Measurements from ENCODE around the gene CYBRD1.

Gene CYBRD1

DNA sequence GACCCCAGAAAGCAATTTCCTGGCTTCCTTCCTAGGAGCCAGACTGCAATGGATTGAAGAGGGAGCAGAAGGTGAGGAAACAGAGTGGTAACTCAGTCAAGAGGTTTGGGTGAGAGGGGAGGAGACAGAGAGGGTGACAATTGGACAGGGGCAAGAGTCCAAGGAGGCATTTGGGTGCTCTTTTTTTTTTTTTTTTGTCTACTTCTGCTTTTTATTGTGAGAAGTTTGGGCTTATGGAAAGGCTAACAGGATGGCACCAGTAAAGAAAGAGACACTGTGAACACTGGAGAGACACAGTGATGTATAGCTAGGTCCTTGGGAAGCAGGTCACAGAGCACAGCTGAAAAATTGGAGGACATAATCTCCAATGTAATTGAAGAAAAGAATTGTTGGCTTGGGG lies 25.0 kb downstream of the CYBRD1 start:
- ATAC-seq (ENCODE audit: insufficient read depth, low read depth) (no peak), DNase-seq (no peak)
- H3K4me1 ChIP-seq (ENCODE audit: insufficient read depth, low read length): no peaks in the 10 kb centered on the region
- no peaks in the 10 kb centered on the region for H3K79me2 ChIP-seq (ENCODE audit: insufficient read depth, low read length)
- no peaks in the 10 kb centered on the region for H3K36me3 ChIP-seq (ENCODE audit: insufficient read depth, low read length)
- TF ChIP-seq, protein P1, sequence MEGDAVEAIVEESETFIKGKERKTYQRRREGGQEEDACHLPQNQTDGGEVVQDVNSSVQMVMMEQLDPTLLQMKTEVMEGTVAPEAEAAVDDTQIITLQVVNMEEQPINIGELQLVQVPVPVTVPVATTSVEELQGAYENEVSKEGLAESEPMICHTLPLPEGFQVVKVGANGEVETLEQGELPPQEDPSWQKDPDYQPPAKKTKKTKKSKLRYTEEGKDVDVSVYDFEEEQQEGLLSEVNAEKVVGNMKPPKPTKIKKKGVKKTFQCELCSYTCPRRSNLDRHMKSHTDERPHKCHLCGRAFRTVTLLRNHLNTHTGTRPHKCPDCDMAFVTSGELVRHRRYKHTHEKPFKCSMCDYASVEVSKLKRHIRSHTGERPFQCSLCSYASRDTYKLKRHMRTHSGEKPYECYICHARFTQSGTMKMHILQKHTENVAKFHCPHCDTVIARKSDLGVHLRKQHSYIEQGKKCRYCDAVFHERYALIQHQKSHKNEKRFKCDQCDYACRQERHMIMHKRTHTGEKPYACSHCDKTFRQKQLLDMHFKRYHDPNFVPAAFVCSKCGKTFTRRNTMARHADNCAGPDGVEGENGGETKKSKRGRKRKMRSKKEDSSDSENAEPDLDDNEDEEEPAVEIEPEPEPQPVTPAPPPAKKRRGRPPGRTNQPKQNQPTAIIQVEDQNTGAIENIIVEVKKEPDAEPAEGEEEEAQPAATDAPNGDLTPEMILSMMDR (IDR thresholded peaks at IDR 0.05; ENCODE audit: borderline replicate concordance, extremely low read depth, low read length, poor library complexity, severe bottlenecking): no peak
- no peak for TF ChIP-seq EZH2 (IDR thresholded peaks at IDR 0.05; ENCODE audit: borderline replicate concordance, low read depth, low read length, severe bottlenecking)
- no peaks in the 10 kb centered on the region for H4K20me1 ChIP-seq (ENCODE audit: insufficient read depth, low read length)
- no peak overlapping the region for H3K4me3 ChIP-seq (ENCODE audit: low read depth in 1 of 2, low read length in 2 of 2)
- H3K4me2 ChIP-seq (ENCODE audit: insufficient read depth, low read length): no peak overlapping the region
- H3K27me3 ChIP-seq (ENCODE audit: insufficient read depth, low read length, poor library complexity): peaks cover 3% of the 10 kb centered on the region
- no peaks in the 10 kb centered on the region for H3K9me3 ChIP-seq (ENCODE audit: insufficient read depth, low read length, severe bottlenecking)
- no peak overlapping the region for H2AFZ ChIP-seq (ENCODE audit: low read depth, low read length)
- H3K27ac ChIP-seq (ENCODE audit: low read length): no peak overlapping the region
- no peak overlapping the region for H3K9ac ChIP-seq (ENCODE audit: low read depth, low read length)

DNA sequence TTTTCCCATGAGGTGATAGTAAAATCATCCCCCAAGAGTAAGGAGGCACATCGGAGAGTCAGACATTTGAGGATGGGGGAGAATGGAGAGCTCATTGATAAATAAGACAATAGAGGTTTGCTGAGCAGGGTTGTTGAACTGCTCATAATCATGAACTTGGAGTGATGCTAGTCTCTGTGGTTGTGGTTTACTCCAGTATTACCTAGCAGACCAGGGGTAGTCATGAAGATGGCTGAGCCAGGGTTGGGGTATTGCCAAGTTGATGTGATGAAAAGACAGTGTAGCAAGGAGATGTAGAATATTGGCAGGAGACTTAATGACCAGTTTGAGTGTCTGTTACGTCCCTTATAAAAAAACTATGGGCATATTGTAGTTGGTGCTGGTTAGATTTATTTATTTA lies 25.4 kb downstream of the CYBRD1 start:
- ATAC-seq (ENCODE audit: insufficient read depth, low read depth) (no peak), DNase-seq (no peak)
- Histone ChIP-seq H3K27ac (ENCODE audit: low read length) (no peak overlapping the region), H3K27me3 (ENCODE audit: insufficient read depth, low read length, poor library complexity) (peaks cover 8% of the 10 kb centered on the region), H3K79me2 (ENCODE audit: insufficient read depth, low read length) (no peaks in the 10 kb centered on the region), H2AFZ (ENCODE audit: low read depth, low read length) (no peak overlapping the region), H3K4me1 (ENCODE audit: insufficient read depth, low read length) (no peaks in the 10 kb centered on the region), H3K36me3 (ENCODE audit: insufficient read depth, low read length) (no peaks in the 10 kb centered on the region), H3K4me2 (ENCODE audit: insufficient read depth, low read length) (no peak overlapping the region), H3K9me3 (ENCODE audit: insufficient read depth, low read length, severe bottlenecking) (no peaks in the 10 kb centered on the region), H3K4me3 (ENCODE audit: low read depth in 1 of 2, low read length in 2 of 2) (no peak overlapping the region), H4K20me1 (ENCODE audit: insufficient read depth, low read length) (no peaks in the 10 kb centered on the region), H3K9ac (ENCODE audit: low read depth, low read length) (no peak overlapping the region)
- TF ChIP-seq EZH2 (IDR thresholded peaks at IDR 0.05; ENCODE audit: borderline replicate concordance, low read depth, low read length, severe bottlenecking): no peak

DNA sequence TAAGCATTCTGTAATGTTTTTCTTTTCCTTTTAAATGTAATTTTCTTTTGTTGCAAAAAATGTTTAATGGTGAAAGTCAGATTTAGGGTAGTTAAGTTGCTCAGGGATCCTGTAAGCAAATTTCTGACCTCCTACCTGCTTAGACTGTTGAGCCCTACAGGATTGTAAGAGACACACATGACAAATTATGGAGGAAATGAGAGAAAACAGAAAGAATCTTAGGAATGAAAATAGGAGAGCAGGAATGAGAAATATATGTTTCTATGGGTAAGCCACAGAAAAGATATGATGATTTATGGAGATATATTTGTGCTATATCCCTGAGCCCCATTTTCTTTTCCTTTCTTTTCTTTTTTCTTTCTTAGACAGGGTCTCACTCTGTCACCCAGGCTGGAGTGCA lies 28.3 kb downstream of the CYBRD1 start:
- DNase-seq (no peak), ATAC-seq (ENCODE audit: insufficient read depth, low read depth) (no peak)
- no peak overlapping the region for H3K4me3 ChIP-seq (ENCODE audit: low read depth in 1 of 2, low read length in 2 of 2)
- H3K79me2 ChIP-seq (ENCODE audit: insufficient read depth, low read length): no peaks in the 10 kb centered on the region
- peaks cover 8% of the 10 kb centered on the region for H3K27me3 ChIP-seq (ENCODE audit: insufficient read depth, low read length, poor library complexity)
- no peaks in the 10 kb centered on the region for H3K4me1 ChIP-seq (ENCODE audit: insufficient read depth, low read length)
- TF ChIP-seq, protein P1 (IDR thresholded peaks at IDR 0.05; ENCODE audit: borderline replicate concordance, extremely low read depth, low read length, poor library complexity, severe bottlenecking): no peak
- TF ChIP-seq EZH2 (IDR thresholded peaks at IDR 0.05; ENCODE audit: borderline replicate concordance, low read depth, low read length, severe bottlenecking): no peak
- no peak overlapping the region for H3K9ac ChIP-seq (ENCODE audit: low read depth, low read length)
- no peak overlapping the region for H3K27ac ChIP-seq (ENCODE audit: low read length)
- H3K36me3 ChIP-seq (ENCODE audit: insufficient read depth, low read length): no peaks in the 10 kb centered on the region
- H3K4me2 ChIP-seq (ENCODE audit: insufficient read depth, low read length): no peak overlapping the region
- no peak overlapping the region for H2AFZ ChIP-seq (ENCODE audit: low read depth, low read length)
- H3K9me3 ChIP-seq (ENCODE audit: insufficient read depth, low read length, severe bottlenecking): no peaks in the 10 kb centered on the region
- no peaks in the 10 kb centered on the region for H4K20me1 ChIP-seq (ENCODE audit: insufficient read depth, low read length)

DNA sequence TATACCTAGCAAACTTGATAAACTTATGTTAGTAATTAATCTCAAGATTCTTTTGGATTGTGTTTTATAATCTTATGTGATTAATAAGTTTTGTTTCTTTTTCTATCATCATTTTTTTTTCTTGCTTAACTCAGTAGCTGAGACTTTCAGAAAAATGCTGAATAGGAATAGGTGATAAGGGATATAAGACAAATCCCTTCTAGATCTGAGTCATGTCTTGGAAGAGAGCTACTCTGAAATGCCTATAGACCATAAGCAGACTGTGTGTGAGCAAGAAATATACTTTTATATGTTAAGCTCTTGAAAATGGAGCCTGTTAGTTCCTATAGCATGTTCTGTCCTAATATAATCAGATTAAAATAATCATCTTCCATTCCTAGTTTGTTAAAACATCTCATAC lies 29.6 kb downstream of the CYBRD1 start:
- Histone ChIP-seq H3K4me2 (ENCODE audit: insufficient read depth, low read length) (no peak overlapping the region), H2AFZ (ENCODE audit: low read depth, low read length) (no peak overlapping the region), H3K36me3 (ENCODE audit: insufficient read depth, low read length) (no peaks in the 10 kb centered on the region), H3K79me2 (ENCODE audit: insufficient read depth, low read length) (no peaks in the 10 kb centered on the region), H3K27me3 (ENCODE audit: insufficient read depth, low read length, poor library complexity) (peaks cover 8% of the 10 kb centered on the region), H3K9me3 (ENCODE audit: insufficient read depth, low read length, severe bottlenecking) (no peaks in the 10 kb centered on the region), H3K9ac (ENCODE audit: low read depth, low read length) (no peak overlapping the region), H3K27ac (ENCODE audit: low read length) (no peak overlapping the region), H3K4me3 (ENCODE audit: low read depth in 1 of 2, low read length in 2 of 2) (no peak overlapping the region), H4K20me1 (ENCODE audit: insufficient read depth, low read length) (no peaks in the 10 kb centered on the region), H3K4me1 (ENCODE audit: insufficient read depth, low read length) (no peaks in the 10 kb centered on the region)
- DNase-seq (no peak), ATAC-seq (ENCODE audit: insufficient read depth, low read depth) (no peak)
- no peak for TF ChIP-seq EZH2 (IDR thresholded peaks at IDR 0.05; ENCODE audit: borderline replicate concordance, low read depth, low read length, severe bottlenecking)
- TF ChIP-seq, protein P1 (IDR thresholded peaks at IDR 0.05; ENCODE audit: borderline replicate concordance, extremely low read depth, low read length, poor library complexity, severe bottlenecking): no peak
